Thymus (tissue), 14 donors: ENCODE results near the gene TMEM37. TPM values are rescaled to one million over a fixed set of nuclear protein-coding genes. Genes with fewer than 3 reads are reported as not detected.

Source experiments
- DNase-seq, 9 donors: peaks; one replicate each; pipeline ENCODE4 v3.0.0-alpha.2; 2013; ENCODE audit warnings: low spot score in 9 of 9, low read depth in 6 of 9, missing footprints in 1 of 9
- H3K27ac ChIP-seq, 2 donors: one replicate each; pipeline ENCODE4 v1.5.1; 2013; ENCODE audit warnings: control low read depth in 1 of 2, low read depth in 1 of 2, low read length in 1 of 2, mild to moderate bottlenecking in 1 of 2, moderate library complexity in 1 of 2
- H3K27me3 ChIP-seq, 2 donors: one replicate each; pipeline ENCODE4 v1.5.1; 2013; ENCODE audit warnings: low read length in 1 of 2; ENCODE audit not compliant: control insufficient read depth in 2 of 2, insufficient read depth in 1 of 2
- H3K36me3 ChIP-seq, 2 donors: one replicate each; pipeline ENCODE4 v1.5.1; 2013; ENCODE audit warnings: low read length in 1 of 2, mild to moderate bottlenecking in 1 of 2, moderate library complexity in 1 of 2; ENCODE audit not compliant: control insufficient read depth in 2 of 2, insufficient read depth in 2 of 2
- H3K4me1 ChIP-seq, 2 donors: one replicate each; pipeline ENCODE4 v1.5.1; 2013; ENCODE audit warnings: low read length in 2 of 2; ENCODE audit not compliant: control insufficient read depth in 2 of 2, insufficient read depth in 2 of 2
- H3K4me3 ChIP-seq, 2 donors: one replicate each; pipeline ENCODE4 v1.5.1; 2013; ENCODE audit warnings: low read length in 2 of 2, control low read depth in 1 of 2, mild to moderate bottlenecking in 1 of 2
- H3K9me3 ChIP-seq, 2 donors: one replicate each; pipeline ENCODE4 v1.5.1; 2013; ENCODE audit warnings: low read length in 1 of 2, mild to moderate bottlenecking in 1 of 2; ENCODE audit not compliant: control insufficient read depth in 2 of 2, insufficient read depth in 1 of 2
- WGBS: extraction: QIAGEN DNeasy Blood & Tissue Kit; methylation state at CpG from one replicate; pipeline ENCODE4 v1.1.7; 2013; 5-methylcytosine and 5-hydroxymethylcytosine counted together
- long read RNA-seq, 10 donors: transcript quantifications; one replicate each; lab custom pipeline, GENCODE V29; 2026
- polyA plus RNA-seq: library from polyadenylated mRNA; stranded (reverse); fragments of 200-250 nt; gene quantifications from one replicate; pipeline ENCODE4 v1.2.3, GENCODE V29; 2013
- total RNA-seq: library from RNA; stranded (reverse); fragments of 120-200 nt; gene quantifications from one replicate; pipeline ENCODE4 v1.2.4, GENCODE V29; 2013
- donor health status: healthy.

The TMEM37 gene
- 0.52 TPM for total RNA-seq
- 4.9 TPM for polyA plus RNA-seq
- long read RNA-seq, donor 1: 0 reads
- long read RNA-seq, donor 2, partial matches to known transcripts: 0 of 2 reads
- long read RNA-seq, donor 2, other reads (novel, unspliced or antisense): 0 of 2 reads
- long read RNA-seq, donor 3, partial matches to known transcripts: 0 of 2 reads
- long read RNA-seq, donor 3, other reads (novel, unspliced or antisense): 0 of 2 reads
- long read RNA-seq, donor 4: 0 reads
- long read RNA-seq, donor 5, transcript TMEM37-201 (2 exons, 1,688 nt): major isoform, 8 of 9 reads
- long read RNA-seq, donor 5, partial matches to known transcripts: 0 of 9 reads
- long read RNA-seq, donor 5, other reads (novel, unspliced or antisense): 0 of 9 reads
- long read RNA-seq, donor 6, partial matches to known transcripts: 0 of 2 reads
- long read RNA-seq, donor 6, other reads (novel, unspliced or antisense): 0 of 2 reads
- long read RNA-seq, donor 7, partial matches to known transcripts: 0 of 2 reads
- long read RNA-seq, donor 7, other reads (novel, unspliced or antisense): 0 of 2 reads
- long read RNA-seq, donor 8, partial matches to known transcripts: 0 of 1 reads
- long read RNA-seq, donor 8, other reads (novel, unspliced or antisense): 0 of 1 reads
- long read RNA-seq, donor 9, partial matches to known transcripts: 0 of 4 reads
- long read RNA-seq, donor 9, other reads (novel, unspliced or antisense): 0 of 4 reads
- long read RNA-seq, donor 10: 0 reads

GRCh38 chr2:119431155-119431975 is at the start of gene TMEM37:
TSS of gene TMEM37 (plus strand) at chr2:119431854. CDS start at chr2:119431904, 50 bp downstream.
- DNase-seq: peak in 1 of 9 donors; percentile 25
- 10% methylated on average over 72 of the region's 72 CpGs for WGBS
- Histone ChIP-seq H3K36me3 (no peaks in the 10 kb centered on the region), H3K27ac (no peak within 1 kb of the TSS), H3K4me1 (peaks cover 0 to 3% of the 10 kb centered on the region in 2 donors), H3K9me3 (no peaks in the 10 kb centered on the region), H3K4me3 (peak within 1 kb of the TSS in 1 of 2 donors; percentile 20), H3K27me3 (peaks cover 34 to 81% of the 10 kb centered on the region in 2 donors)

- no peak overlapping the region for H3K27ac ChIP-seq
- H3K4me3 ChIP-seq: no peak overlapping the region
- DNase-seq: no peak
- no peaks in the 10 kb centered on the region for H3K9me3 ChIP-seq
- H3K36me3 ChIP-seq: no peaks in the 10 kb centered on the region
- H3K27me3 ChIP-seq: no peaks in the 10 kb centered on the region
- H3K4me1 ChIP-seq: no peaks in the 10 kb centered on the region
- WGBS: 85% methylated on average over 6 of the region's 6 CpGs
These were observed 48.1 kb upstream of the TMEM37 start for GRCh38 chr2:119383410-119384140.

- no peaks in the 10 kb centered on the region for H3K9me3 ChIP-seq
- no peak overlapping the region for H3K4me3 ChIP-seq
- no peaks in the 10 kb centered on the region for H3K27me3 ChIP-seq
- H3K36me3 ChIP-seq: no peaks in the 10 kb centered on the region
- H3K4me1 ChIP-seq: no peaks in the 10 kb centered on the region
- WGBS: 91% methylated on average over 4 of the region's 4 CpGs
- no peak for DNase-seq
- no peak overlapping the region for H3K27ac ChIP-seq
These were observed 46.7 kb upstream of the TMEM37 start for GRCh38 chr2:119384971-119385370.

- Histone ChIP-seq H3K4me1 (no peaks in the 10 kb centered on the region), H3K36me3 (no peaks in the 10 kb centered on the region)
- WGBS: 96% methylated on average over 3 of the region's 3 CpGs
These were observed 46.2 kb upstream of the TMEM37 start for GRCh38 chr2:119385466-119385865.

GRCh38 chr2:119387381-119388129 is 44.1 kb upstream of the TMEM37 start:
- no peaks in the 10 kb centered on the region for H3K4me1 ChIP-seq
- no peaks in the 10 kb centered on the region for H3K27me3 ChIP-seq
- no peak overlapping the region for H3K27ac ChIP-seq
- DNase-seq: no peak
- no peaks in the 10 kb centered on the region for H3K9me3 ChIP-seq
- H3K4me3 ChIP-seq: no peak overlapping the region
- 72% methylated on average over 9 of the region's 9 CpGs for WGBS
- H3K36me3 ChIP-seq: no peaks in the 10 kb centered on the region

More at GRCh38 chr2:119385466-119385865, 46.2 kb upstream of the TMEM37 start:
- no peaks in the 10 kb centered on the region for H3K9me3 ChIP-seq
- H3K27ac ChIP-seq: no peak overlapping the region
- no peaks in the 10 kb centered on the region for H3K27me3 ChIP-seq
- no peak for DNase-seq
- no peak overlapping the region for H3K4me3 ChIP-seq

GRCh38 chr2:119389615-119390306 is 41.9 kb upstream of the TMEM37 start:
- H3K36me3 ChIP-seq: no peaks in the 10 kb centered on the region
- no peaks in the 10 kb centered on the region for H3K4me1 ChIP-seq
- H3K27me3 ChIP-seq: no peaks in the 10 kb centered on the region
- no peak overlapping the region for H3K4me3 ChIP-seq
- no peak for DNase-seq
- WGBS: 50% methylated on average over 5 of the region's 5 CpGs
- H3K27ac ChIP-seq: no peak overlapping the region
- H3K9me3 ChIP-seq: no peaks in the 10 kb centered on the region

- no peak overlapping the region for H3K27ac ChIP-seq
- no peak overlapping the region for H3K4me3 ChIP-seq
- H3K9me3 ChIP-seq: no peaks in the 10 kb centered on the region
- 74% methylated on average over 3 of the region's 3 CpGs for WGBS
- H3K27me3 ChIP-seq: no peaks in the 10 kb centered on the region
- DNase-seq: no peak
- H3K4me1 ChIP-seq: no peaks in the 10 kb centered on the region
- no peaks in the 10 kb centered on the region for H3K36me3 ChIP-seq
These were observed 37.5 kb upstream of the TMEM37 start for GRCh38 chr2:119393971-119394748.
